H1 (cell line): ENCODE measurements around the gene HSCB. TPM values are rescaled to one million over a fixed set of nuclear protein-coding genes. Genes with fewer than 3 reads are reported as not detected.

Source experiments
- CTCF ChIA-PET: fragments of 300-600 bp; sonication (Branson Sonifier 250); formaldehyde crosslinking; loops from one replicate; lab custom pipeline; 2021; ENCODE audit not compliant: partially characterized antibody; lab: Charles Lee
- POLR2A ChIA-PET: fragments of 300-600 bp; sonication (Branson Sonifier 250); formaldehyde crosslinking; loops from one replicate; lab custom pipeline; 2021; ENCODE audit warnings: inconsistent platforms; ENCODE audit not compliant: partially characterized antibody; lab: Charles Lee
- DNase-seq, 2 experiments: peaks; one replicate each; pipeline versions ENCODE4 v3.0.0 to v3.0.0-alpha.2; 2010 to 2022; ENCODE audit warnings: low spot score in 2 of 2, low read depth in 1 of 2, mixed read lengths in 1 of 2
- FAIRE-seq: peaks from 2 replicates; lab custom pipeline; 2011; peaks lifted over from hg19 to GRCh38; lab: Jason Lieb, UNC
- H2AFZ ChIP-seq: 2 replicates; pipeline ENCODE4 v1.8.1; 2012; ENCODE audit warnings: low read length, inconsistent platforms
- H2AK5ac ChIP-seq: 2 replicates; pipeline ENCODE4 v1.6.1; 2013; ENCODE audit warnings: low read depth, low read length
- H2BK120ac ChIP-seq: replicated peaks from 2 replicates; pipeline ENCODE3; 2013; ENCODE audit warnings: low read depth, low read length, inconsistent platforms
- H2BK12ac ChIP-seq: 2 replicates; pipeline ENCODE4 v1.6.1; 2013; ENCODE audit warnings: low read depth, low read length
- H2BK15ac ChIP-seq: 2 replicates; pipeline ENCODE4 v1.6.1; 2013; ENCODE audit warnings: low read length
- H2BK20ac ChIP-seq: 2 replicates; pipeline ENCODE4 v1.6.1; 2013; ENCODE audit warnings: low read length
- H2BK5ac ChIP-seq: 2 replicates; pipeline ENCODE4 v1.6.1; 2013; ENCODE audit warnings: low read depth, low read length
- H3K14ac ChIP-seq: 2 replicates; pipeline ENCODE4 v1.6.1; 2013; ENCODE audit warnings: inconsistent platforms; ENCODE audit not compliant: insufficient read length
- H3K18ac ChIP-seq: 2 replicates; pipeline ENCODE4 v1.6.1; 2013; ENCODE audit warnings: low read length; ENCODE audit errors: extremely low read depth
- H3K23ac ChIP-seq: 2 replicates; pipeline ENCODE4 v1.6.1; 2013; ENCODE audit warnings: inconsistent platforms; ENCODE audit not compliant: insufficient read length
- H3K23me2 ChIP-seq: 2 replicates; pipeline ENCODE4 v1.6.1; 2013; ENCODE audit warnings: low read depth, low read length
- H3K27ac ChIP-seq: 2 replicates; pipeline ENCODE4 v1.6.1; 2011; ENCODE audit warnings: low read depth, low read length, inconsistent platforms
- H3K27me3 ChIP-seq, 4 experiments: replicated peaks in 1 of 4; 1 replicate in 1 of 4; 2 replicates in 3 of 4; pipeline versions ENCODE4 v1.6.1 to v1.8.1; 2011 to 2013; ENCODE audit warnings: low read length in 3 of 4, mild to moderate bottlenecking in 3 of 4, inconsistent platforms in 2 of 4, mixed read lengths in 2 of 4, moderate library complexity in 1 of 4; ENCODE audit not compliant: control insufficient read depth in 3 of 4, insufficient read depth in 3 of 4; ENCODE audit errors: extremely low read depth in 1 of 4
- H3K36me3 ChIP-seq, 4 experiments: 2 replicates each; pipeline versions ENCODE4 v1.6.1 to v1.8.1; 2011 to 2013; ENCODE audit warnings: mild to moderate bottlenecking in 4 of 4, low read length in 3 of 4, moderate library complexity in 2 of 4, control low read depth in 1 of 4, inconsistent platforms in 1 of 4; ENCODE audit not compliant: insufficient read depth in 4 of 4, control insufficient read depth in 2 of 4
- H3K4ac ChIP-seq: replicated peaks from 2 replicates; pipeline ENCODE3; 2013; ENCODE audit warnings: low read length, low read depth, mixed read lengths, inconsistent platforms; ENCODE audit not compliant: insufficient read length
- H3K4me1 ChIP-seq, 4 experiments: replicated peaks in 1 of 4; 1 replicate in 1 of 4; 2 replicates in 3 of 4; pipeline versions ENCODE4 v1.6.1 to v1.8.1; 2011 to 2013; ENCODE audit warnings: low read length in 3 of 4, inconsistent platforms in 2 of 4, mixed read lengths in 1 of 4; ENCODE audit not compliant: insufficient read depth in 4 of 4, control insufficient read depth in 3 of 4
- H3K4me2 ChIP-seq, 2 experiments: 2 replicates each; pipeline versions ENCODE4 v1.6.1 to v1.8.1; 2011 to 2013; ENCODE audit warnings: low read depth in 2 of 2, low read length in 2 of 2, control low read depth in 1 of 2, inconsistent platforms in 1 of 2, mild to moderate bottlenecking in 1 of 2; ENCODE audit not compliant: insufficient read depth in 1 of 2
- H3K4me3 ChIP-seq, 4 experiments: fragments of 200-600, 300-600 bp in 1 of 4; sonication (generic), shearing (Covaris generic), sonication (Bioruptor Twin) in 1 of 4; 2 replicates each; pipeline versions ENCODE4 v1.5.1 to v1.8.1; 2011 to 2016; ENCODE audit warnings: low read length in 4 of 4, low read depth in 3 of 4, control low read depth in 2 of 4, inconsistent platforms in 2 of 4, mild to moderate bottlenecking in 2 of 4, mixed read lengths in 1 of 4, moderate library complexity in 1 of 4; ENCODE audit not compliant: insufficient read depth in 2 of 4; ENCODE audit errors: extremely low read depth in 1 of 4
- H3K56ac ChIP-seq: replicated peaks from 2 replicates; pipeline ENCODE3; 2013; ENCODE audit warnings: low read depth, mild to moderate bottlenecking, mixed read lengths, low read length, inconsistent platforms; ENCODE audit not compliant: insufficient read length
- H3K79me1 ChIP-seq: 2 replicates; pipeline ENCODE4 v1.6.1; 2013; ENCODE audit warnings: low read depth, low read length, control low read depth
- H3K79me2 ChIP-seq, 2 experiments: 2 replicates each; pipeline versions ENCODE4 v1.6.1 to v1.8.1; 2012 to 2013; ENCODE audit warnings: low read length in 2 of 2, mild to moderate bottlenecking in 2 of 2, inconsistent platforms in 1 of 2; ENCODE audit not compliant: insufficient read depth in 2 of 2, control insufficient read depth in 1 of 2
- H3K9ac ChIP-seq, 4 experiments: replicated peaks in 1 of 4; 1 replicate in 1 of 4; 2 replicates in 3 of 4; pipeline versions ENCODE4 v1.6.1 to v1.8.1; 2011 to 2013; ENCODE audit warnings: low read depth in 3 of 4, low read length in 3 of 4, control low read depth in 2 of 4, mild to moderate bottlenecking in 2 of 4, moderate library complexity in 2 of 4, inconsistent platforms in 1 of 4; ENCODE audit errors: extremely low read depth in 1 of 4
- H3K9me3 ChIP-seq, 2 experiments: 2 replicates each; pipeline versions ENCODE4 v1.6.1 to v1.8.1; 2012 to 2013; ENCODE audit warnings: mild to moderate bottlenecking in 2 of 2, moderate library complexity in 2 of 2, control low read depth in 1 of 2, inconsistent platforms in 1 of 2, low read depth in 1 of 2, low read length in 1 of 2, mixed read lengths in 1 of 2; ENCODE audit not compliant: insufficient read depth in 2 of 2
- H4K20me1 ChIP-seq, 2 experiments: replicated peaks in 1 of 2; 2 replicates each; pipeline versions ENCODE3 to v1.8.1; 2011 to 2013; ENCODE audit warnings: inconsistent platforms in 2 of 2, low read length in 2 of 2, mild to moderate bottlenecking in 1 of 2; ENCODE audit not compliant: insufficient read depth in 2 of 2, control insufficient read depth in 1 of 2
- H4K5ac ChIP-seq: 2 replicates; pipeline ENCODE4 v1.6.1; 2013; ENCODE audit warnings: low read length, low read depth, mixed read lengths, inconsistent platforms; ENCODE audit not compliant: insufficient read length
- H4K8ac ChIP-seq: 2 replicates; pipeline ENCODE4 v1.8.0; 2013; ENCODE audit warnings: mild to moderate bottlenecking, moderate library complexity, low read length, inconsistent platforms; ENCODE audit not compliant: insufficient read depth; ENCODE audit errors: extremely low read depth
- H4K91ac ChIP-seq: replicated peaks from 2 replicates; pipeline ENCODE3; 2013; ENCODE audit warnings: low read length, mixed read lengths, inconsistent platforms; ENCODE audit not compliant: insufficient read length
- CHD2 ChIP-seq: IDR thresholded peaks from 2 replicates; pipeline ENCODE4 v1.6.1; 2012; ENCODE audit warnings: low read length, improper control_type of control experiment
- YY1 ChIP-seq: IDR thresholded peaks from 2 replicates; pipeline ENCODE4 v1.6.1; 2011; ENCODE audit warnings: low read depth, mild to moderate bottlenecking, low read length
- WGBS, 2 experiments: shearing (Covaris generic) in 1 of 2; methylation state at CpG; one replicate each; pipeline versions ENCODE4 v1.1.6 to v1.1.7; 2013 to 2015; ENCODE audit warnings: low lambda C conversion rate in 2 of 2, mixed read lengths in 2 of 2, inconsistent platforms in 1 of 2, low coverage in 1 of 2, missing lambda C conversion rate in 1 of 2; ENCODE audit not compliant: insufficient replicate concordance in 2 of 2, insufficient coverage in 1 of 2, insufficient read length in 1 of 2; ENCODE audit errors: extremely low coverage in 1 of 2, missing lambda C conversion rate in 1 of 2; 5-methylcytosine and 5-hydroxymethylcytosine counted together
- polyA plus RNA-seq, 7 experiments: library from polyadenylated mRNA; depleted of rRNA in 3 of 7; stranded (reverse) in 5 of 7; unstranded in 2 of 7; fragments of >200 nt in 5 of 7; fragments of 200-250 nt in 2 of 7; gene quantifications; 1 replicate in 5 of 7; 2 replicates in 1 of 7; 4 replicates in 1 of 7; pipeline versions ENCODE4 v1.2.1 to v1.2.3, GENCODE V29; 2011 to 2013; ENCODE audit warnings: missing spikeins in 2 of 7, mixed read lengths in 2 of 7
- total RNA-seq: library from RNA; stranded (reverse); fragmentation: NEBNext Ultra II Directional; extraction: Animal tissue kit (Norgen Biotek cat#: 25700); gene quantifications from 2 replicates; pipeline ENCODE4 v1.2.1, GENCODE V29; 2021

HSCB gene
- total and polyA plus RNA-seq, 2 of the 8 experiments (the other 6 are each of a cell fraction or from before 2014, with no cell fraction given) = 14.7 to 16.6 TPM

DNA sequence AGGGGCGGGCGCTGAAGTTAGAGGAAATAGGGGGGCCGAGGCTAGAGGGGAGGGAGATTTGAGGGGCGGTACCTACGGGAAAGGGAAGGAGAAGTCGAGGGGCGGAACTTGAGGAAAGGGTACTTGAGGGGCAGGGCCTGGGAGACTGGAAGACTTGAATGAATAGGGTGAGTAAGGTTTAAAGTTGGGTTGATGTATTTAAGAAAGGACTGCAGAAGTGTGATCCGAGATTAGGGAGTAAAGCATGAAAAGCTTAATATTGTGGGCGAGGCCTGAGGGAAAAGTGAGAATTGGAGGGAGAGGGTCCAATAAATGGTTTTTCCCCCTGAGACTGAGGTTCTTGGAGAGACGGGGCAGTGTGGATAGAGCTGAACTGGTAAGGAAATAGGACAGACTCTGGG lies 723 bp downstream of the HSCB start:
- H3K4me2 ChIP-seq = peak overlapping the region; percentile 72 to 83
- H3K9ac ChIP-seq = peak overlapping the region in 2 of 4 experiments; percentile 20 to 83; a peak in 4 of 7 replicates
- no peak overlapping the region for H4K91ac ChIP-seq
- H4K20me1 ChIP-seq = peaks cover 0 to 9% of the 10 kb centered on the region in 2 experiments
- H3K4ac ChIP-seq = no peak overlapping the region
- CTCF ChIA-PET = interaction anchor here (2.0 kb wide), 1 partner anchor 19 kb away, joined by 6 read pairs; no protein-coding TSS in a partner anchor
- no peak overlapping the region for H3K23ac ChIP-seq
- no peak overlapping the region for H3K14ac ChIP-seq
- H3K79me2 ChIP-seq = peaks cover 0 to 50% of the 10 kb centered on the region in 2 experiments; a peak in 3 of 4 replicates
- no peak overlapping the region for H2BK120ac ChIP-seq
- no peaks in the 10 kb centered on the region for H3K9me3 ChIP-seq
- no peak overlapping the region for H4K5ac ChIP-seq
- DNase-seq (no peak), FAIRE-seq (no peak)
- no peak overlapping the region for H2AFZ ChIP-seq
- H3K4me1 ChIP-seq = peaks cover 0 to 7% (median 3%) of the 10 kb centered on the region in 4 experiments; a peak in 2 of 7 replicates
- peak overlapping the region; percentile 75 to 98 (median 92) for H3K4me3 ChIP-seq
- H4K8ac ChIP-seq = no peak overlapping the region
- POLR2A ChIA-PET = interaction anchor here (0.6 to 3.7 kb wide), 7 partner anchors 18 to 63 kb away, joined by 3 to 15 read pairs (median 3); partner anchors contain the start of gene XBP1
- no peaks in the 10 kb centered on the region for H3K27me3 ChIP-seq
- no peak overlapping the region; the same call in 1 of the 2 replicates for H2BK5ac ChIP-seq
- H3K36me3 ChIP-seq = peaks cover 11 to 38% (median 19%) of the 10 kb centered on the region in 4 experiments
- TF ChIP-seq YY1 = no peak
- 0 out of 2 replicates have a peak, but pooled peaks have one; percentile 15 for TF ChIP-seq CHD2
- no peak overlapping the region; the same call in 1 of the 2 replicates for H2AK5ac ChIP-seq
- H3K18ac ChIP-seq = no peak overlapping the region
- peaks cover under 1% of the 10 kb centered on the region for H3K79me1 ChIP-seq
- H3K56ac ChIP-seq = peak overlapping the region; percentile 57
- no peak overlapping the region for H2BK15ac ChIP-seq
- H2BK12ac ChIP-seq = no peak overlapping the region
- no peak overlapping the region for H3K27ac ChIP-seq
- H2BK20ac ChIP-seq = no peak overlapping the region
- peaks cover 4% of the 10 kb centered on the region; the same call in 1 of the 2 replicates for H3K23me2 ChIP-seq
- 11 to 100% methylated on average over 1 to 5 of the region's 10 CpGs for WGBS, 2 experiments
